DND-41 (cell line): Measurements from ENCODE around the gene CEP164.
"Not testable (repeated sequence)": the region's sequence is repeated elsewhere in the genome, so short reads cannot be mapped to it uniquely, and the experiment has no call there.

Experiments used
- ATAC-seq: fragments of 200-7000 bp; cut with Tn5 transposase; 3 replicates; pipeline ENCODE4 v1.9.1; 2021; ENCODE audit warnings: low read depth; ENCODE audit not compliant: insufficient read depth
- DNase-seq: peaks from one replicate; pipeline ENCODE4 v3.0.0-alpha.2; 2020
- H2AFZ ChIP-seq: 2 replicates; pipeline ENCODE4 v1.6.0; 2012; ENCODE audit warnings: low read depth, low read length
- H3K27ac ChIP-seq: 2 replicates; pipeline ENCODE4 v1.5.1; 2012; ENCODE audit warnings: low read length, inconsistent platforms
- H3K27me3 ChIP-seq: fragments of 200-600 bp; sonication (generic); 2 replicates; pipeline ENCODE4 v1.6.0; 2012; ENCODE audit warnings: low read length, mild to moderate bottlenecking, inconsistent platforms; ENCODE audit not compliant: insufficient read depth, poor library complexity
- H3K36me3 ChIP-seq: 2 replicates; pipeline ENCODE4 v1.5.1; 2012; ENCODE audit warnings: low read length, inconsistent platforms; ENCODE audit not compliant: insufficient read depth
- H3K4me1 ChIP-seq: 2 replicates; pipeline ENCODE4 v1.5.1; 2012; ENCODE audit warnings: mild to moderate bottlenecking, low read length; ENCODE audit not compliant: insufficient read depth
- H3K4me2 ChIP-seq: 2 replicates; pipeline ENCODE4 v1.6.0; 2012; ENCODE audit warnings: mild to moderate bottlenecking, moderate library complexity, low read length, inconsistent platforms; ENCODE audit not compliant: insufficient read depth
- H3K4me3 ChIP-seq, 2 experiments: fragments of 200-600 bp in 1 of 2; shearing (Covaris generic) in 1 of 2; 2 replicates each; pipeline ENCODE4 v1.5.1; 2012 to 2016; ENCODE audit warnings: inconsistent platforms in 2 of 2, low read length in 2 of 2, mild to moderate bottlenecking in 2 of 2, low read depth in 1 of 2, moderate library complexity in 1 of 2
- H3K79me2 ChIP-seq: 2 replicates; pipeline ENCODE4 v1.6.0; 2012; ENCODE audit warnings: low read length, inconsistent platforms; ENCODE audit not compliant: insufficient read depth
- H3K9ac ChIP-seq: 2 replicates; pipeline ENCODE4 v1.6.0; 2012; ENCODE audit warnings: low read depth, mild to moderate bottlenecking, inconsistent platforms, low read length, moderate library complexity
- H3K9me3 ChIP-seq: 2 replicates; pipeline ENCODE4 v1.5.1; 2012; ENCODE audit warnings: low read length, moderate library complexity, mild to moderate bottlenecking, inconsistent platforms; ENCODE audit not compliant: insufficient read depth, severe bottlenecking
- H4K20me1 ChIP-seq: 2 replicates; pipeline ENCODE4 v1.6.0; 2012; ENCODE audit warnings: low read length; ENCODE audit not compliant: insufficient read depth
- EZH2 ChIP-seq: IDR thresholded peaks from 3 replicates; pipeline ENCODE4 v1.6.1; 2012; ENCODE audit warnings: borderline replicate concordance, low read depth, mild to moderate bottlenecking, moderate library complexity, low read length, inconsistent platforms; ENCODE audit not compliant: severe bottlenecking
- TF ChIP-seq, protein P1 (sequence below): IDR thresholded peaks from 2 replicates; pipeline ENCODE4 v1.5.1; 2012; ENCODE audit warnings: borderline replicate concordance, low read length, moderate library complexity, mild to moderate bottlenecking; ENCODE audit not compliant: poor library complexity, severe bottlenecking; ENCODE audit errors: extremely low read depth

The CEP164 gene

DNA sequence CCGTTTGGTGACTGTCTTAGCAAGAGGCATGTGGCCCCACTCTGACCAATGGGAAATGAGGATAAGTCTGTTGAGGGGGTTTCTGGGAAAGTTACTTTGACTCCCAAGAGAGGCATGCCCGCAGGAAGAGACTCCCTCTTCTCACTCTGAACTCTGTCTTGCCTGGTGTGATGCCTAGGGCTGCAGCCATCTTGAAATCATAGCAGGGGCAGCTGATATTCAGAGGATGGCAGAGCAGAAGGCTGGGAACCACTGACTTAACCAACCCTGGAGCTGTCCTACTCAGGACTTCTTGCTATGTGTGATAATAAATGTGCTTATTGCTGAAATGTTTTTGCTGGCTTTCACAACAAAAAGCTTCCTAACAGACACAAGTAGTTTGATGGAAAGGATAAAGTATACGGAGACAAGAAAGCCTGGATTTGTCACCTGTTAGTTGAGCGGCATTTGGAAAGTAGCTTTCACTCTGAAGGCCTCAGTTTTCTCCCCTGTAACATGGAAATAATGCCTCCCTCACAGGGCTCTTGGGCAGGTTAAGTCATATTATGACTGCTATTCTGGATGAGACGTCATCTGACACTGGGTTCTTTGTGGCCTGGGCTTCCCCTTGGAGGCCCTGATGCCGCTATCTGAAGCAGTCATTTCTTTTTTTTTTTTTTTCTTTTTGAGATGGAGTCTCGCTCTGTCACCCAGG is 128.5 kb downstream of the CEP164 start:
- peaks cover 6% of the 10 kb centered on the region for H3K9me3 ChIP-seq

GRCh38 chr11:117456721-117457029 is 129.0 kb downstream of the CEP164 start:
- not testable (repeated sequence) for H3K36me3 ChIP-seq, H3K79me2 ChIP-seq, H3K4me3 ChIP-seq, H3K4me2 ChIP-seq, H3K4me1 ChIP-seq, DNase-seq, H4K20me1 ChIP-seq, H3K9me3 ChIP-seq, ATAC-seq, H3K27me3 ChIP-seq, H3K9ac ChIP-seq, H3K27ac ChIP-seq, H2AFZ ChIP-seq

More for the DNA sequence above, 128.5 kb downstream of the CEP164 start:
- Histone ChIP-seq H2AFZ (no peak overlapping the region), H4K20me1 (no peaks in the 10 kb centered on the region; the same call in 1 of the 2 replicates), H3K79me2 (no peaks in the 10 kb centered on the region), H3K27ac (no peak overlapping the region), H3K27me3 (no peaks in the 10 kb centered on the region), H3K9ac (no peak overlapping the region), H3K4me1 (no peaks in the 10 kb centered on the region), H3K36me3 (peaks cover 8% of the 10 kb centered on the region; the same call in 1 of the 2 replicates), H3K4me3 (no peak overlapping the region), H3K4me2 (no peak overlapping the region)
- no peak for DNase-seq
- TF ChIP-seq EZH2 = no peak
- TF ChIP-seq, protein P1, sequence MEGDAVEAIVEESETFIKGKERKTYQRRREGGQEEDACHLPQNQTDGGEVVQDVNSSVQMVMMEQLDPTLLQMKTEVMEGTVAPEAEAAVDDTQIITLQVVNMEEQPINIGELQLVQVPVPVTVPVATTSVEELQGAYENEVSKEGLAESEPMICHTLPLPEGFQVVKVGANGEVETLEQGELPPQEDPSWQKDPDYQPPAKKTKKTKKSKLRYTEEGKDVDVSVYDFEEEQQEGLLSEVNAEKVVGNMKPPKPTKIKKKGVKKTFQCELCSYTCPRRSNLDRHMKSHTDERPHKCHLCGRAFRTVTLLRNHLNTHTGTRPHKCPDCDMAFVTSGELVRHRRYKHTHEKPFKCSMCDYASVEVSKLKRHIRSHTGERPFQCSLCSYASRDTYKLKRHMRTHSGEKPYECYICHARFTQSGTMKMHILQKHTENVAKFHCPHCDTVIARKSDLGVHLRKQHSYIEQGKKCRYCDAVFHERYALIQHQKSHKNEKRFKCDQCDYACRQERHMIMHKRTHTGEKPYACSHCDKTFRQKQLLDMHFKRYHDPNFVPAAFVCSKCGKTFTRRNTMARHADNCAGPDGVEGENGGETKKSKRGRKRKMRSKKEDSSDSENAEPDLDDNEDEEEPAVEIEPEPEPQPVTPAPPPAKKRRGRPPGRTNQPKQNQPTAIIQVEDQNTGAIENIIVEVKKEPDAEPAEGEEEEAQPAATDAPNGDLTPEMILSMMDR = no peak
- ATAC-seq = no peak

- Histone ChIP-seq H3K9ac (no peak overlapping the region), H3K4me1 (no peaks in the 10 kb centered on the region), H2AFZ (no peak overlapping the region), H3K36me3 (peaks cover 8% of the 10 kb centered on the region; the same call in 1 of the 2 replicates), H3K79me2 (no peaks in the 10 kb centered on the region), H3K27ac (no peak overlapping the region), H4K20me1 (no peaks in the 10 kb centered on the region; the same call in 1 of the 2 replicates), H3K4me3 (no peak overlapping the region), H3K27me3 (no peaks in the 10 kb centered on the region), H3K4me2 (no peak overlapping the region), H3K9me3 (peaks cover 6% of the 10 kb centered on the region)
- TF ChIP-seq, protein P1 = no peak
- TF ChIP-seq EZH2 = no peak
- no peak for ATAC-seq
- DNase-seq = no peak
These were observed 129.6 kb downstream of the CEP164 start for GRCh38 chr11:117457031-117457785.

GRCh38 chr11:117457835-117458234 is 130.2 kb downstream of the CEP164 start:
- TF ChIP-seq, protein P1 = no peak
- no peak for TF ChIP-seq EZH2
- Histone ChIP-seq H3K27ac (no peak overlapping the region), H3K9me3 (peaks cover 6% of the 10 kb centered on the region), H3K4me1 (no peaks in the 10 kb centered on the region), H3K4me2 (no peak overlapping the region), H3K9ac (no peak overlapping the region), H2AFZ (no peak overlapping the region), H3K79me2 (no peaks in the 10 kb centered on the region), H3K27me3 (no peaks in the 10 kb centered on the region), H3K36me3 (peaks cover 8% of the 10 kb centered on the region; the same call in 1 of the 2 replicates), H3K4me3 (no peak overlapping the region), H4K20me1 (no peaks in the 10 kb centered on the region; the same call in 1 of the 2 replicates)
- ATAC-seq = no peak
- DNase-seq = no peak
